WTC11 (cell line): Measurements from ENCODE around the gene PIEZO1. TPM values are rescaled to one million over a fixed set of nuclear protein-coding genes. Genes with fewer than 3 reads are reported as not detected.

Experiments used
- ATAC-seq: fragments of 200-7000 bp; cut with Tn5 transposase; 2 replicates; pipeline ENCODE4 v1.10.0; 2021; ENCODE audit warnings: mild to moderate bottlenecking, moderate library complexity
- CTCF ChIA-PET: fragments of 300-600 bp; sonication (Branson Sonifier 250); formaldehyde crosslinking; loops from one replicate; lab custom pipeline; 2021; ENCODE audit warnings: antibody characterized with exemption; lab: Charles Lee
- POLR2A ChIA-PET: fragments of 350-600 bp; sonication (Branson Sonifier 250); formaldehyde crosslinking; loops from one replicate; lab custom pipeline; 2021; ENCODE audit warnings: antibody characterized with exemption; lab: Charles Lee
- DNase-seq: peaks from one replicate; pipeline ENCODE4 v3.0.0; 2021; ENCODE audit warnings: low spot score
- H3K27ac Mint-ChIP-seq: 2 replicates; pipeline ENCODE4 v1.8.0; 2021; ENCODE audit warnings: mixed read lengths
- H3K27me3 Mint-ChIP-seq: 2 replicates; pipeline ENCODE4 v1.8.0; 2021; ENCODE audit warnings: low read depth, mild to moderate bottlenecking, moderate library complexity, mixed read lengths
- H3K36me3 Mint-ChIP-seq: 2 replicates; pipeline ENCODE4 v1.8.0; 2021; ENCODE audit warnings: mixed read lengths
- H3K4me1 Mint-ChIP-seq: 2 replicates; pipeline ENCODE4 v1.8.0; 2022; ENCODE audit warnings: mixed read lengths
- H3K4me3 Mint-ChIP-seq: 2 replicates; pipeline ENCODE4 v1.8.0; 2021; ENCODE audit warnings: mild to moderate bottlenecking, moderate library complexity, mixed read lengths
- H3K9me3 Mint-ChIP-seq: 2 replicates; pipeline ENCODE4 v1.8.0; 2021; ENCODE audit warnings: mixed read lengths
- NR1H2 ChIP-seq: sonication (generic); formaldehyde crosslinking; IDR thresholded peaks from 2 replicates; pipeline ENCODE4 v1.9.0; 2021; ENCODE audit warnings: mild to moderate bottlenecking, moderate library complexity, missing genetic modification reagents
- RORB ChIP-seq: fragments of 250-450 bp; sonication (Bioruptor Pico); IDR thresholded peaks from 2 replicates; pipeline ENCODE4 v1.9.0; 2021; ENCODE audit warnings: mild to moderate bottlenecking
- SMAD3 ChIP-seq: sonication (generic); formaldehyde crosslinking; IDR thresholded peaks from 2 replicates; pipeline ENCODE4 v1.8.0; 2022; ENCODE audit warnings: missing genetic modification reagents, mild to moderate bottlenecking, borderline replicate concordance
- SMAD4 ChIP-seq: sonication (generic); formaldehyde crosslinking; IDR thresholded peaks from 2 replicates; pipeline ENCODE4 v1.8.0; 2022; ENCODE audit warnings: mild to moderate bottlenecking, missing genetic modification reagents
- TP53 ChIP-seq: sonication (generic); formaldehyde crosslinking; IDR thresholded peaks from 2 replicates; pipeline ENCODE4 v1.8.1; 2023; ENCODE audit warnings: mild to moderate bottlenecking, missing genetic modification reagents
- total RNA-seq: library from RNA; stranded (reverse); gene quantifications from 3 replicates; pipeline ENCODE4 v1.2.3, GENCODE V29; 2021
- TF ChIP-seq, protein P1 (sequence below): sonication (generic); formaldehyde crosslinking; IDR thresholded peaks from 2 replicates; pipeline ENCODE4 v1.8.0; 2022; ENCODE audit warnings: missing genetic modification reagents
- TF ChIP-seq, protein P2 (sequence below): sonication (generic); formaldehyde crosslinking; IDR thresholded peaks from 2 replicates; pipeline ENCODE4 v1.8.1; 2023; ENCODE audit warnings: mild to moderate bottlenecking, moderate library complexity, missing genetic modification reagents
- TF ChIP-seq, protein P3 (sequence below): sonication (generic); formaldehyde crosslinking; IDR thresholded peaks from 2 replicates; pipeline ENCODE4 v1.8.1; 2023; ENCODE audit warnings: mild to moderate bottlenecking, missing genetic modification reagents, moderate library complexity
- TF ChIP-seq, protein P4 (sequence below): sonication (generic); formaldehyde crosslinking; IDR thresholded peaks from 2 replicates; pipeline ENCODE4 v1.8.1; 2022; ENCODE audit warnings: mild to moderate bottlenecking, missing genetic modification reagents, moderate library complexity, borderline replicate concordance
- TF ChIP-seq, protein P5 (sequence below): sonication (generic); formaldehyde crosslinking; IDR thresholded peaks from 2 replicates; pipeline ENCODE4 v1.8.1; 2023; ENCODE audit warnings: mild to moderate bottlenecking, missing genetic modification reagents
- TF ChIP-seq, protein P6 (sequence below): sonication (generic); formaldehyde crosslinking; conservative IDR thresholded peaks from 2 replicates; pipeline ENCODE4 v1.8.1; 2023; ENCODE audit warnings: mild to moderate bottlenecking, low read depth, missing genetic modification reagents, moderate library complexity

Gene PIEZO1
- total RNA-seq, 1 experiment from 2014 or later = 71.3 TPM

DNA sequence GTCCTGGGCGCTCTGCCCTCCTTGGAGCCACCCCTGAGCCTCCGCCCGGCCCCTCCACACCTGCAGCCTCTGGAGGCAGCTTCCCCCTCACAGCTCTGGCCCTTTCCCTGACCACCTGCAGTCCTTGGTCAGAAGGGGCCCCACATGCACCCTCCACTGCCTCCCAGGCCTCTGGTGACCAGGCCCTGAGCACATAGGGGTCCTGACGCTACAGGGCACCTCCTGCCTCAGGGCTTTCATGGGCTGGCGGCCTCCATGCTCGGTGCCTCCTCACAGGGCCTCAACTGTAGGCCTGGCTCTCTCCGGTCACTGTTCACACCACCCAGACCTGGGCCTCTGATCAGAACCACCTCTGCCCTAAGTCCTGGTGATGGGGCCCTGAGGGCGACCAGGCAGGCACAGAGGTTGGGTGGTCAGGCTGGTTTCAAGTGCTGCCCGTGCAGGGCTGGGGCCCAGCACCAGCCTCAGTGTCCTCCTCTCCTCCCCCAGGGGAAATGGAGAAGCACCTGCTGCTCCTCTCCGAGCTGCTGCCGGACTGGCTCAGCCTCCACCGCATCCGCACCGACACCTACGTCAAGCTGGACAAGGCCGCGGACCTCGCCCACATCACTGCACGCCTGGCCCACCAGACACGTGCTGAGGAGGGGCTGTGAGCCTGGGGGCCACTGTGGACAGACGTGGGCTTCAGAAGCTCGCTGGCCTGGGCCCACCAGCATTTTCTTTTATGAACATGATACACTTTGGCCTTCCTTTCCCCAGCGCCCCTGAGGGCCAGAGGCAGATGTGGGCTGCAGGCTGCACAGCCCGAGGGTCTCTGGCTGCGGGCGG is 22.8 kb upstream of the PIEZO1 start (continued):
- TF ChIP-seq RORB (CRISPR knock-in tag) (no peak), SMAD3 (CRISPR knock-in tag) (no peak), SMAD4 (CRISPR knock-in tag) (no peak), TP53 (CRISPR knock-in tag) (no peak)
- TF ChIP-seq, protein P1, sequence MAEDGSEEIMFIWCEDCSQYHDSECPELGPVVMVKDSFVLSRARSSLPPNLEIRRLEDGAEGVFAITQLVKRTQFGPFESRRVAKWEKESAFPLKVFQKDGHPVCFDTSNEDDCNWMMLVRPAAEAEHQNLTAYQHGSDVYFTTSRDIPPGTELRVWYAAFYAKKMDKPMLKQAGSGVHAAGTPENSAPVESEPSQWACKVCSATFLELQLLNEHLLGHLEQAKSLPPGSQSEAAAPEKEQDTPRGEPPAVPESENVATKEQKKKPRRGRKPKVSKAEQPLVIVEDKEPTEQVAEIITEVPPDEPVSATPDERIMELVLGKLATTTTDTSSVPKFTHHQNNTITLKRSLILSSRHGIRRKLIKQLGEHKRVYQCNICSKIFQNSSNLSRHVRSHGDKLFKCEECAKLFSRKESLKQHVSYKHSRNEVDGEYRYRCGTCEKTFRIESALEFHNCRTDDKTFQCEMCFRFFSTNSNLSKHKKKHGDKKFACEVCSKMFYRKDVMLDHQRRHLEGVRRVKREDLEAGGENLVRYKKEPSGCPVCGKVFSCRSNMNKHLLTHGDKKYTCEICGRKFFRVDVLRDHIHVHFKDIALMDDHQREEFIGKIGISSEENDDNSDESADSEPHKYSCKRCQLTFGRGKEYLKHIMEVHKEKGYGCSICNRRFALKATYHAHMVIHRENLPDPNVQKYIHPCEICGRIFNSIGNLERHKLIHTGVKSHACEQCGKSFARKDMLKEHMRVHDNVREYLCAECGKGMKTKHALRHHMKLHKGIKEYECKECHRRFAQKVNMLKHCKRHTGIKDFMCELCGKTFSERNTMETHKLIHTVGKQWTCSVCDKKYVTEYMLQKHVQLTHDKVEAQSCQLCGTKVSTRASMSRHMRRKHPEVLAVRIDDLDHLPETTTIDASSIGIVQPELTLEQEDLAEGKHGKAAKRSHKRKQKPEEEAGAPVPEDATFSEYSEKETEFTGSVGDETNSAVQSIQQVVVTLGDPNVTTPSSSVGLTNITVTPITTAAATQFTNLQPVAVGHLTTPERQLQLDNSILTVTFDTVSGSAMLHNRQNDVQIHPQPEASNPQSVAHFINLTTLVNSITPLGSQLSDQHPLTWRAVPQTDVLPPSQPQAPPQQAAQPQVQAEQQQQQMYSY (CRISPR knock-in tag) = no peak
- TF ChIP-seq, protein P2, sequence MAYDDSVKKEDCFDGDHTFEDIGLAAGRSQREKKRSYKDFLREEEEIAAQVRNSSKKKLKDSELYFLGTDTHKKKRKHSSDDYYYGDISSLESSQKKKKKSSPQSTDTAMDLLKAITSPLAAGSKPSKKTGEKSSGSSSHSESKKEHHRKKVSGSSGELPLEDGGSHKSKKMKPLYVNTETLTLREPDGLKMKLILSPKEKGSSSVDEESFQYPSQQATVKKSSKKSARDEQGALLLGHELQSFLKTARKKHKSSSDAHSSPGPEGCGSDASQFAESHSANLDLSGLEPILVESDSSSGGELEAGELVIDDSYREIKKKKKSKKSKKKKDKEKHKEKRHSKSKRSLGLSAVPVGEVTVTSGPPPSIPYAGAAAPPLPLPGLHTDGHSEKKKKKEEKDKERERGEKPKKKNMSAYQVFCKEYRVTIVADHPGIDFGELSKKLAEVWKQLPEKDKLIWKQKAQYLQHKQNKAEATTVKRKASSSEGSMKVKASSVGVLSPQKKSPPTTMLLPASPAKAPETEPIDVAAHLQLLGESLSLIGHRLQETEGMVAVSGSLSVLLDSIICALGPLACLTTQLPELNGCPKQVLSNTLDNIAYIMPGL (CRISPR knock-in tag) = no peak
- TF ChIP-seq, protein P3, sequence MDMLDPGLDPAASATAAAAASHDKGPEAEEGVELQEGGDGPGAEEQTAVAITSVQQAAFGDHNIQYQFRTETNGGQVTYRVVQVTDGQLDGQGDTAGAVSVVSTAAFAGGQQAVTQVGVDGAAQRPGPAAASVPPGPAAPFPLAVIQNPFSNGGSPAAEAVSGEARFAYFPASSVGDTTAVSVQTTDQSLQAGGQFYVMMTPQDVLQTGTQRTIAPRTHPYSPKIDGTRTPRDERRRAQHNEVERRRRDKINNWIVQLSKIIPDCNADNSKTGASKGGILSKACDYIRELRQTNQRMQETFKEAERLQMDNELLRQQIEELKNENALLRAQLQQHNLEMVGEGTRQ (CRISPR knock-in tag) = no peak
- TF ChIP-seq, protein P4, sequence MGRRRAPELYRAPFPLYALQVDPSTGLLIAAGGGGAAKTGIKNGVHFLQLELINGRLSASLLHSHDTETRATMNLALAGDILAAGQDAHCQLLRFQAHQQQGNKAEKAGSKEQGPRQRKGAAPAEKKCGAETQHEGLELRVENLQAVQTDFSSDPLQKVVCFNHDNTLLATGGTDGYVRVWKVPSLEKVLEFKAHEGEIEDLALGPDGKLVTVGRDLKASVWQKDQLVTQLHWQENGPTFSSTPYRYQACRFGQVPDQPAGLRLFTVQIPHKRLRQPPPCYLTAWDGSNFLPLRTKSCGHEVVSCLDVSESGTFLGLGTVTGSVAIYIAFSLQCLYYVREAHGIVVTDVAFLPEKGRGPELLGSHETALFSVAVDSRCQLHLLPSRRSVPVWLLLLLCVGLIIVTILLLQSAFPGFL (CRISPR knock-in tag) = no peak

DNA sequence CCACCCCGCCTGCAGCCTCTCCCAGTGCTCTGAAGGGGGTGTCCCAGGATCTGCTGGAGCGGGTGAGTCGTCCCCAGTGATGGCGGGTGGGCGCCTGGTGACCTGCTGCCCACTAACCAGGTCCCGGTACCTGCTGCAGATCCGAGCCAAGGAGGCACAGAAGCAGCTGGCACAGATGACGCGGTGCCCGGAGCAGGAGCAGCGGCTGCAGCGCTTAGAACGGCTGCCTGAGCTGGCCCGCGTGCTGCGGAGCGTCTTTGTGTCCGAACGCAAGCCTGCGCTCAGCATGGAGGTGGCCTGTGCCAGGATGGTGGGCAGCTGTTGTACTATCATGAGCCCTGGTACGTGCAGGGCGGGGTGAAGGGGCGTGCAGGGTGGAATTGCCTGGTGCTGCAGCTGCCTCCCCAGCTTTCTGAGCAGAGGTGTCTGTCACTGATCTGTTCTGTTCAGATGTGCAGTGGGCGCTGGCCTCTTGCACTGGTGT is 22.2 kb upstream of the PIEZO1 start:
- DNase-seq = no peak
- Mint-ChIP-seq H3K27ac (no peak overlapping the region), H3K4me3 (no peak overlapping the region), H3K27me3 (no peaks in the 10 kb centered on the region), H3K4me1 (peaks cover 11% of the 10 kb centered on the region), H3K9me3 (no peaks in the 10 kb centered on the region), H3K36me3 (peaks cover 39% of the 10 kb centered on the region)
- no peak for ATAC-seq
- TF ChIP-seq NR1H2 (CRISPR knock-in tag) = 0 out of 2 replicates have a peak, but pooled peaks have one; percentile 33
- TF ChIP-seq, protein P5, sequence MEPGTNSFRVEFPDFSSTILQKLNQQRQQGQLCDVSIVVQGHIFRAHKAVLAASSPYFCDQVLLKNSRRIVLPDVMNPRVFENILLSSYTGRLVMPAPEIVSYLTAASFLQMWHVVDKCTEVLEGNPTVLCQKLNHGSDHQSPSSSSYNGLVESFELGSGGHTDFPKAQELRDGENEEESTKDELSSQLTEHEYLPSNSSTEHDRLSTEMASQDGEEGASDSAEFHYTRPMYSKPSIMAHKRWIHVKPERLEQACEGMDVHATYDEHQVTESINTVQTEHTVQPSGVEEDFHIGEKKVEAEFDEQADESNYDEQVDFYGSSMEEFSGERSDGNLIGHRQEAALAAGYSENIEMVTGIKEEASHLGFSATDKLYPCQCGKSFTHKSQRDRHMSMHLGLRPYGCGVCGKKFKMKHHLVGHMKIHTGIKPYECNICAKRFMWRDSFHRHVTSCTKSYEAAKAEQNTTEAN (CRISPR knock-in tag) = no peak
- TF ChIP-seq, protein P6, sequence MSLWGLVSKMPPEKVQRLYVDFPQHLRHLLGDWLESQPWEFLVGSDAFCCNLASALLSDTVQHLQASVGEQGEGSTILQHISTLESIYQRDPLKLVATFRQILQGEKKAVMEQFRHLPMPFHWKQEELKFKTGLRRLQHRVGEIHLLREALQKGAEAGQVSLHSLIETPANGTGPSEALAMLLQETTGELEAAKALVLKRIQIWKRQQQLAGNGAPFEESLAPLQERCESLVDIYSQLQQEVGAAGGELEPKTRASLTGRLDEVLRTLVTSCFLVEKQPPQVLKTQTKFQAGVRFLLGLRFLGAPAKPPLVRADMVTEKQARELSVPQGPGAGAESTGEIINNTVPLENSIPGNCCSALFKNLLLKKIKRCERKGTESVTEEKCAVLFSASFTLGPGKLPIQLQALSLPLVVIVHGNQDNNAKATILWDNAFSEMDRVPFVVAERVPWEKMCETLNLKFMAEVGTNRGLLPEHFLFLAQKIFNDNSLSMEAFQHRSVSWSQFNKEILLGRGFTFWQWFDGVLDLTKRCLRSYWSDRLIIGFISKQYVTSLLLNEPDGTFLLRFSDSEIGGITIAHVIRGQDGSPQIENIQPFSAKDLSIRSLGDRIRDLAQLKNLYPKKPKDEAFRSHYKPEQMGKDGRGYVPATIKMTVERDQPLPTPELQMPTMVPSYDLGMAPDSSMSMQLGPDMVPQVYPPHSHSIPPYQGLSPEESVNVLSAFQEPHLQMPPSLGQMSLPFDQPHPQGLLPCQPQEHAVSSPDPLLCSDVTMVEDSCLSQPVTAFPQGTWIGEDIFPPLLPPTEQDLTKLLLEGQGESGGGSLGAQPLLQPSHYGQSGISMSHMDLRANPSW = no peak
- CTCF ChIA-PET = interaction anchor here (0.6 to 5.7 kb wide), 3 partner anchors 27 to 70 kb away, joined by 3 to 34 read pairs (median 5); no protein-coding TSS in a partner anchor
- POLR2A ChIA-PET = no interaction called here
